Neuronal stem cell (in vitro differentiated cells): ENCODE data around the gene RALGDS.
A peak's percentile ranks its signal among the peaks of the same experiment; 100 is the strongest.

Experiments
- DNase-seq: peaks from one replicate; pipeline ENCODE4 v3.0.0-alpha.2; 2013; ENCODE audit warnings: low spot score
- H2AFZ ChIP-seq: one replicate; pipeline ENCODE4 v1.6.1; 2013; ENCODE audit warnings: mild to moderate bottlenecking, low read length, inconsistent platforms
- H2AK5ac ChIP-seq: 2 replicates; pipeline ENCODE4 v1.6.1; 2013; ENCODE audit warnings: low read depth, mild to moderate bottlenecking, inconsistent platforms, low read length, moderate library complexity, mixed read lengths
- H2BK120ac ChIP-seq: 2 replicates; pipeline ENCODE4 v1.6.1; 2013; ENCODE audit warnings: low read depth, mild to moderate bottlenecking, inconsistent platforms, low read length, moderate library complexity, mixed read lengths
- H2BK12ac ChIP-seq: one replicate; pipeline ENCODE4 v1.6.1; 2013; ENCODE audit warnings: low read length, inconsistent platforms
- H2BK15ac ChIP-seq: 2 replicates; pipeline ENCODE4 v1.6.1; 2013; ENCODE audit warnings: mild to moderate bottlenecking, low read length, inconsistent platforms, mixed read lengths
- H2BK5ac ChIP-seq: one replicate; pipeline ENCODE4 v1.6.1; 2013; ENCODE audit warnings: inconsistent platforms, mild to moderate bottlenecking, low read length, moderate library complexity
- H3K14ac ChIP-seq: one replicate; pipeline ENCODE4 v1.6.1; 2013; ENCODE audit warnings: low read length, inconsistent platforms
- H3K18ac ChIP-seq: 2 replicates; pipeline ENCODE4 v1.6.1; 2013; ENCODE audit warnings: low read length, inconsistent platforms
- H3K23ac ChIP-seq: 2 replicates; pipeline ENCODE4 v1.6.1; 2013; ENCODE audit warnings: low read depth, mild to moderate bottlenecking, mixed read lengths, low read length, inconsistent platforms; ENCODE audit not compliant: poor library complexity
- H3K27ac ChIP-seq: replicated peaks from 3 replicates; pipeline ENCODE4 v1.5.1; 2013; ENCODE audit warnings: low read length, inconsistent platforms
- H3K27me3 ChIP-seq, 3 experiments: 2 replicates each; pipeline ENCODE4 v1.6.1; 2013; ENCODE audit warnings: low read length in 3 of 3, mild to moderate bottlenecking in 2 of 3, inconsistent platforms in 1 of 3, low read depth in 1 of 3, mixed read lengths in 1 of 3, moderate library complexity in 1 of 3; ENCODE audit not compliant: control insufficient read depth in 3 of 3, insufficient read depth in 3 of 3
- H3K36me3 ChIP-seq, 2 donors: replicated peaks in 1 of 2; 2 replicates each; pipeline ENCODE4 v1.6.1; 2013; ENCODE audit warnings: low read length in 2 of 2; ENCODE audit not compliant: control insufficient read depth in 2 of 2, insufficient read depth in 2 of 2
- H3K4ac ChIP-seq: 2 replicates; pipeline ENCODE4 v1.6.1; 2013; ENCODE audit warnings: inconsistent platforms, mild to moderate bottlenecking, low read length, moderate library complexity
- H3K4me1 ChIP-seq, 2 donors: 1 replicate in 1 of 2; 2 replicates in 1 of 2; pipeline ENCODE4 v1.6.1; 2013; ENCODE audit warnings: low read length in 2 of 2, low read depth in 1 of 2; ENCODE audit not compliant: control insufficient read depth in 2 of 2, insufficient read depth in 1 of 2
- H3K4me2 ChIP-seq: one replicate; pipeline ENCODE4 v1.6.1; 2013; ENCODE audit warnings: mild to moderate bottlenecking, low read length, inconsistent platforms; ENCODE audit not compliant: insufficient read depth, poor library complexity, severe bottlenecking
- H3K4me3 ChIP-seq, 2 donors: 2 replicates each; pipeline ENCODE4 v1.5.1; 2013; ENCODE audit warnings: low read length in 2 of 2, mild to moderate bottlenecking in 2 of 2, inconsistent platforms in 1 of 2, moderate library complexity in 1 of 2
- H3K79me1 ChIP-seq: one replicate; pipeline ENCODE4 v1.6.1; 2013; ENCODE audit warnings: low read depth, mild to moderate bottlenecking, inconsistent platforms, low read length, moderate library complexity
- H3K9ac ChIP-seq: one replicate; pipeline ENCODE4 v1.6.1; 2013; ENCODE audit warnings: mild to moderate bottlenecking, low read depth, low read length, inconsistent platforms; ENCODE audit not compliant: poor library complexity
- H3K9me3 ChIP-seq, 2 donors: replicated peaks in 1 of 2; 2 replicates each; pipeline versions ENCODE3 to v1.6.1; 2013; ENCODE audit warnings: low read length in 2 of 2, mild to moderate bottlenecking in 2 of 2, inconsistent platforms in 1 of 2, low read depth in 1 of 2, mixed read lengths in 1 of 2, moderate library complexity in 1 of 2; ENCODE audit not compliant: control insufficient read depth in 2 of 2, insufficient read depth in 1 of 2
- H4K8ac ChIP-seq: one replicate; pipeline ENCODE4 v1.6.1; 2013; ENCODE audit warnings: low read depth, mild to moderate bottlenecking, inconsistent platforms, low read length, moderate library complexity
- H4K91ac ChIP-seq: one replicate; pipeline ENCODE4 v1.6.1; 2013; ENCODE audit warnings: low read length, low read depth, mild to moderate bottlenecking, inconsistent platforms; ENCODE audit not compliant: poor library complexity
- WGBS, 2 donors: extraction: QIAGEN DNeasy Blood & Tissue Kit; methylation state at CpG; one replicate each; pipeline ENCODE4 v1.1.7; 2013; ENCODE audit warnings: missing lambda C conversion rate in 2 of 2, mixed read lengths in 1 of 2; ENCODE audit not compliant: insufficient read length in 2 of 2, insufficient replicate concordance in 1 of 2; ENCODE audit errors: extremely low coverage in 2 of 2; 5-methylcytosine and 5-hydroxymethylcytosine counted together

The RALGDS gene

DNA sequence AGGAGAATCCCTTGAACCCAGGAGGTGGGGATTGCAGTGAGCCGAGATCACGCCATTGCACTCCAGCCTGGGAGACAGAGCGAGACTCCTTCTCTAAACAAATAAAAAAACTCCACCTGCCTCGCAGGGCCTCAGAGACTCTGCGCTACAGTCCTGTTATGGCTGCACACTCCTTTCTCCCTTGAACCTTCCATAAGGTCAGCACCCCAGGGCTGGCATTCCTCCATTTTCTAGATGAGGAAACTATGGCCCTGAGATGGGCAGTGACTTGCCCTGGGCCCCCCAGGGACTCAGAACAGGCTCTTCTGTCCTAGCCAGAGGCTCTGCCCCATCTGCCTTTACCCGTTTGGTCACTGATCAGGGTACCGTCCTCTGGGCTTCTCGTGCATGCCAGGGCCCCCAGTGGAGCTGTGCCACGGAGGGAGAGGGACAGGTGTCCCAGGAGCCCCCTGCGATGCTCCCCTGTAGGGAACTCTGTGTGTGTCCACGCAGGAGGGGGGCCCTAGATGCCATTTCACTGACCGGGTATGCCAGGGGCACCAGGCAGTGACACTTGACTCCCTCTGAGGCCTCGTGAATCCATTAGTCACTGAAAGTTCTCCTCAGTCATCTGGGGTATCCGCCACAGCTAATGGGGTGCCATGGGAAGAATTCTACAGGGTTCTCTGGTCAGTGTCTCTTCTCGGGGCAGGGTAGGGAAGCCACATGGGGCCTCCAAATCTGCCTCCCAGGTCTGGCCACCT lies 16.2 kb downstream of the RALGDS start:
- Histone ChIP-seq H3K27me3 (no peaks in the 10 kb centered on the region), H3K9ac (no peak overlapping the region), H3K79me1 (peaks cover 8% of the 10 kb centered on the region), H2BK15ac (no peak overlapping the region), H3K4me1 (no peaks in the 10 kb centered on the region), H4K91ac (no peak overlapping the region), H2BK5ac (no peak overlapping the region), H4K8ac (no peak overlapping the region), H3K23ac (no peak overlapping the region), H3K4ac (no peak overlapping the region), H2BK12ac (no peak overlapping the region), H3K27ac (no peak overlapping the region), H3K4me3 (no peak overlapping the region), H3K36me3 (peaks cover 70 to 97% of the 10 kb centered on the region in 2 donors), H3K9me3 (peaks cover 0 to 2% of the 10 kb centered on the region in 2 donors), H3K4me2 (no peak overlapping the region), H2AFZ (no peak overlapping the region), H2BK120ac (no peak overlapping the region), H3K14ac (no peak overlapping the region), H3K18ac (no peak overlapping the region), H2AK5ac (no peak overlapping the region)
- DNase-seq = no peak
- WGBS, 2 donors = no CpG with 5 or more reads among the region's 15 CpGs

DNA sequence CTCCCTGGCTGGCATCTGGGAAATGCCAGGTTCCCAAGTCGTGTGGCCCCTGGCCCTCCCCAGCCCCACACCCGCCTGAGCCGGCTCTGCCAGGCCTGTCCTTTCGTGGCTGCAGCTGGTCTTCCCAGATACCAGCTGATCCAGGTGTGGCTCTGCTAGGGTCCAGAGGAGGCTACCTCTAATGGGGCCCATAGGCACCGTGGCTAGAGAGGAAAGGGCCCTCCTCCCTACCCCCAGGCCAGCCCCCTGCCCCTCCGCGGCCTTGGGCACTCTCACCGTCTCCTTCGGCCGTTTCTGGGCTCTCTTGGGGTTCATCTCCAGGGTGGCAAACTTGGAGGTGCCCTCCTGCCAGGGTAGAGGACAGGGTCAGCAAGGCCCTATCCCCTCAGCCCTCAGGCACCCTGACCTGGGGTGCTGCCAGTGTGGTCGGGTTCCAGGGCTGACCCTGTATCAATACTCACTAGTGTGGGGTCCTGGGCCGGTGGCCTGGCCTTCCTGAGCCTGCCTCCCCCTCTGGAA lies 17.0 kb downstream of the RALGDS start:
- H3K27ac ChIP-seq = no peak overlapping the region
- no peak overlapping the region for H2BK15ac ChIP-seq
- no peak overlapping the region for H4K8ac ChIP-seq
- H3K23ac ChIP-seq = no peak overlapping the region
- peaks cover 0 to 4% of the 10 kb centered on the region in 2 donors for H3K9me3 ChIP-seq
- H3K9ac ChIP-seq = no peak overlapping the region
- no peaks in the 10 kb centered on the region for H3K4me1 ChIP-seq
- peaks cover 75 to 97% of the 10 kb centered on the region in 2 donors for H3K36me3 ChIP-seq
- H3K4ac ChIP-seq = no peak overlapping the region
- WGBS, 2 donors = no CpG with 5 or more reads among the region's 12 CpGs
- no peak overlapping the region for H3K18ac ChIP-seq
- H3K4me2 ChIP-seq = no peak overlapping the region
- DNase-seq = no peak
- no peaks in the 10 kb centered on the region for H3K27me3 ChIP-seq
- peaks cover 8% of the 10 kb centered on the region for H3K79me1 ChIP-seq
- no peak overlapping the region for H2AFZ ChIP-seq
- H4K91ac ChIP-seq = no peak overlapping the region
- H3K4me3 ChIP-seq = no peak overlapping the region
- no peak overlapping the region for H2BK120ac ChIP-seq
- H2AK5ac ChIP-seq = no peak overlapping the region
- H2BK12ac ChIP-seq = no peak overlapping the region
- H2BK5ac ChIP-seq = no peak overlapping the region
- no peak overlapping the region for H3K14ac ChIP-seq

DNA sequence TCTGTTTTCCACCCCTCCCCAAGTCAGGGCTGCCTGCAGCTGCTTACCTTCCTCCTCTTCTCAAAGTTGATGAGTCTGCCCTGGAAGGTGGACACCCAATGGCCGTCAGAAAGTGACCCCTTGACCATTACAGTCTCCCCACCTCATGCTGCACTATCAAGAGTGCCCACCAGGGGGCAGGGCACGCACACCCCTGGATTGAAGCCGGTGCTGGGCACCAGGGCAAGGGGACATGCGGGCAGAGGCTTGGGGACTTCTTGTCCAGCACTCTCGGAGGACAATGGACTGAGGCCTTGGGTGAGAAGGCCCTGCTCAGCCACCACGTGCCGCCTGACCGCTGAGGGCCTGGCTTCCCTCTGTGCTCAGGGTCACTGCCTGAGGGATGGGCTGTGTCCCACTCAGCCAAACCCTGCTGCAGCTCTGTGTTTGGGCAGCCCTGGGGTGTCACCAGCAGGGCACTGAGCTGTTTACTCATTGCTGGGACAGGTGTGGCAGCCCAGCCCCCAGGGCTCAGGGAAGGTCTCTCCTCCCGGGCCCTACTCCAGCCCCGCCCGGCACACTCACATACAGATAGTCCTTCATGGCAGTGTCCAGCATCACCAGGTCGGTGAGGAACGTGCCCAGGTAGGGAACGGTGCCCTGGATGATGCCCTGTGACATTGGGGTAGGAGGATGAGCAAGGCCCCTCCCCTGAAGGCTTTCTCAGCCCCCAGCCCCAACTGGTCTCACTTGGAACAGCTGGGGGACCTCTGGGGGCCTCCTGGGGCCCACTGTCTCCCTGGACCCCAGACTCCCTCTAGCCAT lies 17.7 kb downstream of the RALGDS start:
- Histone ChIP-seq H3K4ac (no peak overlapping the region), H3K27ac (no peak overlapping the region), H3K4me1 (no peaks in the 10 kb centered on the region), H3K18ac (no peak overlapping the region), H3K9me3 (peaks cover 2 to 9% of the 10 kb centered on the region in 2 donors), H2BK15ac (no peak overlapping the region), H2BK5ac (no peak overlapping the region), H3K4me3 (peak overlapping the region in 1 of 2 donors; percentile 13), H4K8ac (no peak overlapping the region), H3K14ac (no peak overlapping the region), H4K91ac (no peak overlapping the region), H3K9ac (no peak overlapping the region), H2BK12ac (no peak overlapping the region), H2AK5ac (no peak overlapping the region), H3K4me2 (no peak overlapping the region), H3K27me3 (no peaks in the 10 kb centered on the region), H3K36me3 (peaks cover 76 to 97% of the 10 kb centered on the region in 2 donors), H3K23ac (no peak overlapping the region), H3K79me1 (peaks cover 4% of the 10 kb centered on the region), H2BK120ac (no peak overlapping the region), H2AFZ (no peak overlapping the region)
- WGBS, 2 donors = no CpG with 5 or more reads among the region's 14 CpGs
- DNase-seq = peak; percentile 62
